GM18502 (cell line): ENCODE data around the gene PAK1.

ENCODE experiments used
- ATAC-seq: cut with Tn5 transposase; IDR thresholded peaks from one replicate; pipeline ENCODE4 v1.9.1; 2021; ENCODE audit warnings: mild to moderate bottlenecking; ENCODE audit not compliant: unreplicated experiment, poor library complexity

Gene PAK1

GRCh38 chr11:77379934-77380333 is 94.0 kb downstream of the PAK1 start:
- no peak for ATAC-seq

GRCh38 chr11:77379253-77379652 is 94.6 kb downstream of the PAK1 start:
- ATAC-seq = no peak

GRCh38 chr11:77377734-77378133 is 96.2 kb downstream of the PAK1 start:
- ATAC-seq = no peak

GRCh38 chr11:77375107-77375506 is 98.8 kb downstream of the PAK1 start:
- no peak for ATAC-seq

- no peak for ATAC-seq
Measured at GRCh38 chr11:77374611-77375031, 99.3 kb downstream of the PAK1 start.

- ATAC-seq = no peak
Measured at GRCh38 chr11:77374108-77374507, 99.8 kb downstream of the PAK1 start.

GRCh38 chr11:77372726-77373125 is 101.2 kb downstream of the PAK1 start:
- no peak for ATAC-seq

- ATAC-seq = no peak
Measured at GRCh38 chr11:77371646-77372045, 102.2 kb downstream of the PAK1 start.

GRCh38 chr11:77370217-77370616 is 103.7 kb downstream of the PAK1 start:
- no peak for ATAC-seq

GRCh38 chr11:77361184-77361583 is 112.7 kb downstream of the PAK1 start:
- ATAC-seq = no peak

GRCh38 chr11:77359481-77359880 is 114.4 kb downstream of the PAK1 start:
- no peak for ATAC-seq

- no peak for ATAC-seq
Measured at GRCh38 chr11:77353131-77353530, 120.8 kb downstream of the PAK1 start.

GRCh38 chr11:77351281-77351886 is 122.5 kb downstream of the PAK1 start:
- ATAC-seq = no peak

GRCh38 chr11:77347948-77348347 is 125.9 kb downstream of the PAK1 start:
- no peak for ATAC-seq

- no peak for ATAC-seq
Measured at GRCh38 chr11:77346906-77347603, 126.8 kb downstream of the PAK1 start.

GRCh38 chr11:77345621-77346020 is 128.3 kb downstream of the PAK1 start:
- ATAC-seq = no peak

GRCh38 chr11:77340501-77340900 is 133.4 kb downstream of the PAK1 start:
- no peak for ATAC-seq

GRCh38 chr11:77332259-77332658 is 141.6 kb downstream of the PAK1 start:
- ATAC-seq = no peak

- ATAC-seq = no peak
Measured at GRCh38 chr11:77325159-77325558, 148.7 kb downstream of the PAK1 start.

- ATAC-seq = no peak
Measured at GRCh38 chr11:77324508-77324907, 149.4 kb downstream of the PAK1 start.

- ATAC-seq = no peak
Measured at GRCh38 chr11:77322926-77323590, 150.8 kb downstream of the PAK1 start.

- ATAC-seq = no peak
Measured at GRCh38 chr11:77322506-77322905, 151.4 kb downstream of the PAK1 start.
